MM.1S (cell line): ENCODE measurements around the gene INPP4B.
A peak's percentile ranks its signal among the peaks of the same experiment; 100 is the strongest.

ENCODE experiments used
- DNase-seq: peaks from one replicate; pipeline ENCODE4 v3.0.0-alpha.2; 2015
- H2AFZ ChIP-seq: fragments of 300-600 bp; sonication (generic); 2 replicates; pipeline ENCODE4 v1.6.0; 2016; ENCODE audit warnings: antibody characterized with exemption, low read length
- H3F3A ChIP-seq: fragments of 300-600 bp; sonication (generic); 2 replicates; pipeline ENCODE4 v1.6.1; 2016; ENCODE audit warnings: mild to moderate bottlenecking, antibody characterized with exemption, low read length, moderate library complexity, mixed read lengths; ENCODE audit not compliant: insufficient read depth
- H3K27ac ChIP-seq: fragments of 300-600 bp; sonication (generic); 2 replicates; pipeline ENCODE4 v1.5.1; 2016; ENCODE audit warnings: mild to moderate bottlenecking, low read length
- H3K27me3 ChIP-seq: fragments of 300-600 bp; sonication (generic); replicated peaks from 2 replicates; pipeline ENCODE4 v1.6.0; 2016; ENCODE audit warnings: low read length; ENCODE audit not compliant: insufficient read depth
- H3K36me3 ChIP-seq: fragments of 300-600 bp; sonication (generic); replicated peaks from 2 replicates; pipeline ENCODE4 v1.6.1; 2016; ENCODE audit warnings: mild to moderate bottlenecking, low read length, mixed read lengths; ENCODE audit not compliant: insufficient read depth
- H3K4me1 ChIP-seq: fragments of 300-600 bp; sonication (generic); 2 replicates; pipeline ENCODE4 v1.6.1; 2016; ENCODE audit warnings: low read length, mixed read lengths
- H3K4me2 ChIP-seq: fragments of 300-600 bp; sonication (generic); 2 replicates; pipeline ENCODE4 v1.6.0; 2016; ENCODE audit warnings: low read depth, low read length
- H3K4me3 ChIP-seq: fragments of 300-600 bp; sonication (generic); 2 replicates; pipeline ENCODE4 v1.5.1; 2016; ENCODE audit warnings: low read length, mixed read lengths
- H3K79me2 ChIP-seq: fragments of 300-600 bp; sonication (generic); 2 replicates; pipeline ENCODE4 v1.6.1; 2016; ENCODE audit warnings: mixed run types, low read length, mixed read lengths
- H3K9ac ChIP-seq: fragments of 300-600 bp; sonication (generic); 2 replicates; pipeline ENCODE4 v1.6.1; 2016; ENCODE audit warnings: low read length, mixed read lengths
- H3K9me2 ChIP-seq: fragments of 300-600 bp; sonication (generic); replicated peaks from 2 replicates; pipeline ENCODE4 v1.6.1; 2016; ENCODE audit warnings: mild to moderate bottlenecking, low read length, mixed read lengths; ENCODE audit not compliant: insufficient read depth
- H3K9me3 ChIP-seq: fragments of 300-600 bp; sonication (generic); replicated peaks from 2 replicates; pipeline ENCODE4 v1.6.1; 2016; ENCODE audit warnings: mild to moderate bottlenecking, low read length, mixed read lengths; ENCODE audit not compliant: insufficient read depth
- H4K20me1 ChIP-seq: fragments of 300-600 bp; sonication (generic); 2 replicates; pipeline ENCODE4 v1.6.1; 2016; ENCODE audit warnings: mild to moderate bottlenecking, low read length, moderate library complexity, mixed read lengths; ENCODE audit not compliant: insufficient read depth
- CTCF ChIP-seq: fragments of 300-600 bp; sonication (generic); IDR thresholded peaks from 2 replicates; pipeline ENCODE4 v1.5.1; 2016; ENCODE audit warnings: antibody characterized with exemption, low read length, mixed read lengths
- EZH2 ChIP-seq: fragments of 300-600 bp; sonication (generic); optimal IDR thresholded peaks from 2 replicates; pipeline ENCODE3; 2017; ENCODE audit warnings: low read depth, mild to moderate bottlenecking, antibody characterized with exemption, low read length, mixed read lengths
- EZH2phosphoT487 ChIP-seq: fragments of 300-600 bp; sonication (generic); IDR thresholded peaks from 2 replicates; pipeline ENCODE4 v1.6.1; 2018; ENCODE audit warnings: antibody characterized with exemption, low read length

INPP4B gene

GRCh38 chr4:142663828-142664227 lies 182.3 kb downstream of the INPP4B start:
- DNase-seq = no peak
- H2AFZ ChIP-seq = no peak overlapping the region

GRCh38 chr4:142660728-142661127 lies 185.4 kb downstream of the INPP4B start:
- TF ChIP-seq EZH2phosphoT487 (no peak), CTCF (peak; percentile 16; the same call in 1 of the 2 replicates), EZH2 (no peak)
- DNase-seq = no peak
- H3K9ac ChIP-seq = no peak overlapping the region
- H3K4me3 ChIP-seq = no peak overlapping the region
- H3K27me3 ChIP-seq = no peaks in the 10 kb centered on the region
- no peak overlapping the region for H3K4me2 ChIP-seq
- no peaks in the 10 kb centered on the region for H3K79me2 ChIP-seq
- no peaks in the 10 kb centered on the region for H3K9me3 ChIP-seq
- H3K9me2 ChIP-seq = no peaks in the 10 kb centered on the region
- no peaks in the 10 kb centered on the region for H3K4me1 ChIP-seq
- H2AFZ ChIP-seq = no peak overlapping the region
- H3K27ac ChIP-seq = no peak overlapping the region
- H4K20me1 ChIP-seq = no peaks in the 10 kb centered on the region
- no peaks in the 10 kb centered on the region for H3K36me3 ChIP-seq
- no peaks in the 10 kb centered on the region for H3F3A ChIP-seq

More at GRCh38 chr4:142663828-142664227, 182.3 kb downstream of the INPP4B start:
- Histone ChIP-seq H3K4me3 (no peak overlapping the region), H3K9ac (no peak overlapping the region), H3K27ac (no peak overlapping the region), H3K27me3 (no peaks in the 10 kb centered on the region), H4K20me1 (no peaks in the 10 kb centered on the region), H3K36me3 (no peaks in the 10 kb centered on the region), H3K9me2 (no peaks in the 10 kb centered on the region), H3F3A (no peaks in the 10 kb centered on the region), H3K4me1 (no peaks in the 10 kb centered on the region), H3K79me2 (no peaks in the 10 kb centered on the region), H3K4me2 (no peak overlapping the region), H3K9me3 (no peaks in the 10 kb centered on the region)
- TF ChIP-seq EZH2 (no peak), CTCF (no peak), EZH2phosphoT487 (no peak)

GRCh38 chr4:142656178-142656577 lies 189.9 kb downstream of the INPP4B start:
- H3K27me3 ChIP-seq = no peaks in the 10 kb centered on the region
- no peak overlapping the region for H3K27ac ChIP-seq
- no peaks in the 10 kb centered on the region for H3K9me3 ChIP-seq
- H3F3A ChIP-seq = no peaks in the 10 kb centered on the region
- DNase-seq = no peak
- H3K4me3 ChIP-seq = no peak overlapping the region
- no peaks in the 10 kb centered on the region for H3K79me2 ChIP-seq
- H3K4me2 ChIP-seq = no peak overlapping the region
- H2AFZ ChIP-seq = no peak overlapping the region
- no peak for TF ChIP-seq CTCF
- TF ChIP-seq EZH2 = no peak
- no peak for TF ChIP-seq EZH2phosphoT487
- no peaks in the 10 kb centered on the region for H3K9me2 ChIP-seq
- no peaks in the 10 kb centered on the region for H3K4me1 ChIP-seq
- H3K9ac ChIP-seq = no peak overlapping the region
- no peaks in the 10 kb centered on the region for H4K20me1 ChIP-seq
- H3K36me3 ChIP-seq = no peaks in the 10 kb centered on the region
